B cell (primary cell): ENCODE data around the gene TNIK. TPM values are rescaled to one million over a fixed set of nuclear protein-coding genes. Genes with fewer than 3 reads are reported as not detected.

Experiments
- ATAC-seq: fragments of 200-7000 bp; cut with Tn5 transposase; one replicate; pipeline ENCODE4 v1.10.0; 2021; ENCODE audit warnings: low read depth, mild to moderate bottlenecking, moderate number of reproducible peaks, moderate library complexity
- CTCF ChIA-PET: fragments of 350-600 bp; sonication (Branson Sonifier 250); formaldehyde crosslinking; loops from one replicate; lab custom pipeline; 2021; ENCODE audit warnings: antibody characterized with exemption, inconsistent platforms; lab: Charles Lee
- POLR2A ChIA-PET: fragments of 350-600 bp; sonication (Branson Sonifier 250); formaldehyde crosslinking; loops from one replicate; lab custom pipeline; 2021; ENCODE audit warnings: antibody characterized with exemption; lab: Charles Lee
- DNase-seq: peaks from one replicate; pipeline ENCODE4 v3.0.0; 2013
- H2AFZ ChIP-seq: 2 replicates; pipeline ENCODE4 v1.6.1; 2012; ENCODE audit warnings: mild to moderate bottlenecking, low read depth, low read length; ENCODE audit not compliant: insufficient read depth, poor library complexity, severe bottlenecking
- H3K27ac ChIP-seq, 2 donors: 1 replicate in 1 of 2; 2 replicates in 1 of 2; pipeline ENCODE4 v1.5.1; 2012 to 2013; ENCODE audit warnings: low read length in 2 of 2, mild to moderate bottlenecking in 2 of 2, moderate library complexity in 1 of 2
- H3K27me3 ChIP-seq, 4 experiments: fragments of 200-600 bp in 1 of 4; sonication (generic) in 1 of 4; replicated peaks in 1 of 4; 1 replicate in 2 of 4; 2 replicates in 2 of 4; pipeline versions ENCODE4 v1.6.1 to v1.7.0; 2013 to 2016; ENCODE audit warnings: low read length in 3 of 4, mild to moderate bottlenecking in 2 of 4, mixed read lengths in 1 of 4, moderate library complexity in 1 of 4; ENCODE audit not compliant: insufficient read depth in 4 of 4, control insufficient read depth in 3 of 4; ENCODE audit errors: control extremely low read depth in 1 of 4
- H3K36me3 ChIP-seq, 2 experiments: replicated peaks in 1 of 2; 1 replicate in 1 of 2; 2 replicates in 1 of 2; pipeline versions ENCODE4 v1.6.1 to v1.7.1; 2013; ENCODE audit warnings: low read length in 1 of 2; ENCODE audit not compliant: insufficient read depth in 2 of 2, control insufficient read depth in 1 of 2; ENCODE audit errors: control extremely low read depth in 1 of 2, extremely low read depth in 1 of 2
- H3K4me1 ChIP-seq, 2 donors: fragments of 200-600 bp in 1 of 2; sonication (generic) in 1 of 2; 1 replicate in 1 of 2; 2 replicates in 1 of 2; pipeline versions ENCODE4 v1.5.1 to v1.6.1; 2013 to 2017; ENCODE audit warnings: low read length in 2 of 2; ENCODE audit not compliant: control insufficient read depth in 2 of 2, insufficient read depth in 2 of 2
- H3K4me2 ChIP-seq: replicated peaks from 2 replicates; pipeline ENCODE3; 2012; ENCODE audit warnings: mild to moderate bottlenecking, low read depth, low read length; ENCODE audit not compliant: poor library complexity, severe bottlenecking
- H3K4me3 ChIP-seq, 5 experiments: fragments of 200-600 bp in 1 of 5; sonication (generic) in 1 of 5; 1 replicate in 3 of 5; 2 replicates in 2 of 5; pipeline versions ENCODE4 v1.5.1 to v1.7.0; 2011 to 2016; ENCODE audit warnings: low read length in 4 of 5, mild to moderate bottlenecking in 4 of 5, low read depth in 2 of 5, control low read depth in 1 of 5, moderate library complexity in 1 of 5; ENCODE audit not compliant: insufficient read depth in 1 of 5; ENCODE audit errors: control extremely low read depth in 1 of 5, extremely low read depth in 1 of 5
- H3K79me2 ChIP-seq: fragments of 200-600 bp; sonication (generic); one replicate; pipeline ENCODE4 v1.6.0; 2016; ENCODE audit warnings: low read length; ENCODE audit not compliant: control insufficient read depth, insufficient read depth
- H3K9ac ChIP-seq: fragments of 200-600 bp; sonication (generic); 2 replicates; pipeline ENCODE4 v1.6.1; 2017; ENCODE audit warnings: mild to moderate bottlenecking, low read length, moderate library complexity
- H3K9me3 ChIP-seq, 3 donors: one replicate each; pipeline versions ENCODE4 v1.6.1 to v1.7.1; 2013; ENCODE audit warnings: low read length in 2 of 3; ENCODE audit not compliant: control insufficient read depth in 2 of 3, insufficient read depth in 1 of 3; ENCODE audit errors: control extremely low read depth in 1 of 3
- H4K20me1 ChIP-seq: 2 replicates; pipeline ENCODE4 v1.6.0; 2012; ENCODE audit warnings: mild to moderate bottlenecking, low read length; ENCODE audit not compliant: insufficient read depth, control insufficient read depth, poor library complexity, severe bottlenecking
- H3K27ac Mint-ChIP-seq: one replicate; pipeline ENCODE4 v1.8.0; 2021; ENCODE audit warnings: mixed read lengths
- H3K27me3 Mint-ChIP-seq: one replicate; pipeline ENCODE4 v1.8.0; 2021; ENCODE audit warnings: mixed read lengths
- H3K4me1 Mint-ChIP-seq: one replicate; pipeline ENCODE4 v1.8.0; 2021; ENCODE audit warnings: mixed read lengths
- H3K4me3 Mint-ChIP-seq: one replicate; pipeline ENCODE4 v1.8.0; 2021; ENCODE audit warnings: mixed read lengths
- H3K9me3 Mint-ChIP-seq: one replicate; pipeline ENCODE4 v1.8.0; 2022; ENCODE audit warnings: mixed read lengths; ENCODE audit not compliant: insufficient read depth
- EZH2 ChIP-seq: IDR thresholded peaks from 2 replicates; pipeline ENCODE4 v1.6.1; 2012; ENCODE audit warnings: borderline replicate concordance, low read depth, mild to moderate bottlenecking, moderate library complexity, low read length; ENCODE audit not compliant: insufficient read depth, poor library complexity, severe bottlenecking
- WGBS: methylation state at CpG from one replicate; pipeline ENCODE4 v1.1.5; 2013; ENCODE audit warnings: missing lambda C conversion rate; ENCODE audit not compliant: insufficient coverage; 5-methylcytosine and 5-hydroxymethylcytosine counted together
- intact Hi-C: fragments of 100-400 bp; cut with micrococcal nuclease; formaldehyde crosslinking; loops from one replicate; pipeline ENCODE4 v1.10.0; 2022
- polyA plus RNA-seq: library from polyadenylated mRNA; depleted of rRNA; stranded (reverse); fragments of >200 nt; gene quantifications from 2 replicates; pipeline ENCODE4 v1.2.3, GENCODE V29; 2012
- total RNA-seq, 2 donors: library from RNA; stranded (reverse); fragments of 120-200 nt in 1 of 2; gene quantifications; 1 replicate in 1 of 2; 2 replicates in 1 of 2; pipeline versions ENCODE4 v1.2.3 to v1.2.4, GENCODE V29; 2013 to 2022
- TF ChIP-seq, protein P1 (sequence below): fragments of 200-600 bp; IDR thresholded peaks from one replicate; pipeline ENCODE4 v1.8.0; 2022; ENCODE audit warnings: antibody characterized with exemption, mild to moderate bottlenecking

Gene TNIK
- total and polyA plus RNA-seq, 2 donors (not counting 1 experiment from before 2014, with no cell fraction given): 0.66 to 7.7 TPM

DNA sequence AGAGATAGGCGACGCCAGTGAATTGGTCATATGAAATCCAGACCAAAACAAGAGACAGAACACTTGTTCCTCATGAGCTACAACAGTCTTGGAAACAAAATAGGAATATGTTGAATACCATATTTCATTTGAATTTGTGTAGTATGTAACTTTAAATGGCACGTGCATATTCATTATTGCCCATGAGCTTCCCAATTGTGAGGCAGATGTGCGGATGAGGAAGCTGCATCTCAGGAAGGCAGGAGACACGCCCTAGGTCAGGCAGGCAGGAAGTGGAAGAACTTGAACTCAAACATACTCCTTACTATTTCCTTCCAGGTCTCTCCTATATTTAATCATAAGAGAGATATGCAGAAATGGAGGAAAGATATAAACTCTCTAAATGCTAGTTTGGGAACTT, 326.9 kb downstream of the TNIK start:
- no peak for DNase-seq
- no peaks in the 10 kb centered on the region for H3K36me3 ChIP-seq
- Mint-ChIP-seq H3K4me3 (no peak overlapping the region), H3K9me3 (no peaks in the 10 kb centered on the region), H3K27me3 (no peaks in the 10 kb centered on the region), H3K4me1 (no peaks in the 10 kb centered on the region), H3K27ac (no peak overlapping the region)
- POLR2A ChIA-PET: no interaction called here
- 100% methylated on average over 1 of the region's 5 CpGs for WGBS
- CTCF ChIA-PET: no interaction called here
- no peaks in the 10 kb centered on the region for H4K20me1 ChIP-seq
- no peak for ATAC-seq
- H3K27ac ChIP-seq: no peak overlapping the region
- H3K4me1 ChIP-seq: no peaks in the 10 kb centered on the region
- H3K79me2 ChIP-seq: no peaks in the 10 kb centered on the region
- H2AFZ ChIP-seq: no peak overlapping the region
- intact Hi-C loops: no loop called here
- no peaks in the 10 kb centered on the region for H3K27me3 ChIP-seq
- no peaks in the 10 kb centered on the region for H3K9me3 ChIP-seq
- no peak overlapping the region for H3K9ac ChIP-seq
- H3K4me2 ChIP-seq: no peak overlapping the region
- no peak overlapping the region for H3K4me3 ChIP-seq
- TF ChIP-seq, protein P1, sequence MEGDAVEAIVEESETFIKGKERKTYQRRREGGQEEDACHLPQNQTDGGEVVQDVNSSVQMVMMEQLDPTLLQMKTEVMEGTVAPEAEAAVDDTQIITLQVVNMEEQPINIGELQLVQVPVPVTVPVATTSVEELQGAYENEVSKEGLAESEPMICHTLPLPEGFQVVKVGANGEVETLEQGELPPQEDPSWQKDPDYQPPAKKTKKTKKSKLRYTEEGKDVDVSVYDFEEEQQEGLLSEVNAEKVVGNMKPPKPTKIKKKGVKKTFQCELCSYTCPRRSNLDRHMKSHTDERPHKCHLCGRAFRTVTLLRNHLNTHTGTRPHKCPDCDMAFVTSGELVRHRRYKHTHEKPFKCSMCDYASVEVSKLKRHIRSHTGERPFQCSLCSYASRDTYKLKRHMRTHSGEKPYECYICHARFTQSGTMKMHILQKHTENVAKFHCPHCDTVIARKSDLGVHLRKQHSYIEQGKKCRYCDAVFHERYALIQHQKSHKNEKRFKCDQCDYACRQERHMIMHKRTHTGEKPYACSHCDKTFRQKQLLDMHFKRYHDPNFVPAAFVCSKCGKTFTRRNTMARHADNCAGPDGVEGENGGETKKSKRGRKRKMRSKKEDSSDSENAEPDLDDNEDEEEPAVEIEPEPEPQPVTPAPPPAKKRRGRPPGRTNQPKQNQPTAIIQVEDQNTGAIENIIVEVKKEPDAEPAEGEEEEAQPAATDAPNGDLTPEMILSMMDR: no peak
- no peak for TF ChIP-seq EZH2

DNA sequence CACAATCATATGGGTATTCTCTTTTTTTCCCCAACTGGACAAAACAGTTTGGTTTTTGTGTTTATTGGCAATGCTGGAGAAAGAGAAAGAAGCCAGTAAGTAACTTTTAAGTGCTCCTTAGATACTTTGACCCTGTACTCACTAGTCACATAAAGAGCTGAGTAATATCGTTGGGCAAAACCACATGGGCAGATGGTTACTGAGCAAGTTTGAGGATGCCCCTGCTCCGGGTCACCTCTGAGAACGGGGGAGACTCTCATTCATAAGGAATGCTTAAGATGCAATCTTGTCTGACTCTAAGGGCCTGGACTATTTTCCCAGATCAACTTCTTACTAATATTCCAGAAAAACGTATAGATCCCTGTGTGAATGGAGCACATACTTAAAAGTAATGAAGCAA, 327.3 kb downstream of the TNIK start:
- H3K27me3 Mint-ChIP-seq: no peaks in the 10 kb centered on the region
- DNase-seq: no peak

More for the DNA sequence above, 327.3 kb downstream of the TNIK start:
- ATAC-seq: no peak
- Histone ChIP-seq H3K9me3 (no peaks in the 10 kb centered on the region), H2AFZ (no peak overlapping the region), H3K9ac (no peak overlapping the region), H3K4me3 (no peak overlapping the region), H3K27me3 (no peaks in the 10 kb centered on the region), H3K4me2 (no peak overlapping the region), H3K4me1 (no peaks in the 10 kb centered on the region), H4K20me1 (no peaks in the 10 kb centered on the region), H3K27ac (no peak overlapping the region), H3K79me2 (no peaks in the 10 kb centered on the region), H3K36me3 (no peaks in the 10 kb centered on the region)
- ChIA-PET POLR2A (no interaction called here), CTCF (no interaction called here)
- intact Hi-C loops: no loop called here
- no peak overlapping the region for H3K27ac Mint-ChIP-seq
- WGBS: 86% methylated on average over 3 of the region's 4 CpGs
- no peaks in the 10 kb centered on the region for H3K9me3 Mint-ChIP-seq
- no peak for TF ChIP-seq EZH2
- TF ChIP-seq, protein P1: no peak
- no peak overlapping the region for H3K4me3 Mint-ChIP-seq
- H3K4me1 Mint-ChIP-seq: no peaks in the 10 kb centered on the region
